HepG2 (cell line): Measurements from ENCODE around the gene CAPN7. TPM values are rescaled to one million over a fixed set of nuclear protein-coding genes. Genes with fewer than 3 reads are reported as not detected.

ENCODE experiments used
- ATM ChIP-seq: fragments of 450-650 bp; IDR thresholded peaks from 2 replicates; pipeline ENCODE4 v1.7.1; 2017; ENCODE audit warnings: mild to moderate bottlenecking, borderline replicate concordance
- CAMTA2 ChIP-seq: sonication (generic); formaldehyde crosslinking; IDR thresholded peaks from 2 replicates; pipeline ENCODE4 v1.4.0; 2020; ENCODE audit warnings: mild to moderate bottlenecking, missing genetic modification reagents, borderline replicate concordance
- CREB1 ChIP-seq, 2 experiments: fragments of 450-650 bp in 1 of 2; IDR thresholded peaks; 2 replicates each; pipeline ENCODE4 v1.6.1; 2016 to 2017; ENCODE audit warnings: control low read depth in 1 of 2, mild to moderate bottlenecking in 1 of 2, missing compliant biosample characterization in 1 of 2, missing genetic modification characterization in 1 of 2
- FLYWCH1 ChIP-seq: sonication (generic); formaldehyde crosslinking; IDR thresholded peaks from 2 replicates; pipeline ENCODE4 v1.8.1; 2023; ENCODE audit warnings: mild to moderate bottlenecking, missing genetic modification reagents
- NCOA5 ChIP-seq: sonication (generic); formaldehyde crosslinking; IDR thresholded peaks from 2 replicates; pipeline ENCODE4 v1.4.0; 2020; ENCODE audit warnings: missing genetic modification reagents
- NFKB2 ChIP-seq: sonication (generic); formaldehyde crosslinking; IDR thresholded peaks from 2 replicates; pipeline ENCODE4 v1.4.0; 2020; ENCODE audit warnings: missing genetic modification reagents, borderline replicate concordance
- SMAD1 ChIP-seq: sonication (generic); formaldehyde crosslinking; IDR thresholded peaks from 2 replicates; pipeline ENCODE4 v1.4.0; 2020; ENCODE audit warnings: missing genetic modification reagents, low read depth, mild to moderate bottlenecking, borderline replicate concordance
- U2AF1 ChIP-seq: fragments of 200-400 bp; formaldehyde crosslinking; optimal IDR thresholded peaks from 2 replicates; pipeline ENCODE3; 2017; ENCODE audit warnings: mild to moderate bottlenecking, low read depth, low read length
- ZFY ChIP-seq: sonication (generic); formaldehyde crosslinking; IDR thresholded peaks from 2 replicates; pipeline ENCODE4 v1.4.0; 2020; ENCODE audit warnings: missing genetic modification reagents
- ZNF263 ChIP-seq: sonication (generic); formaldehyde crosslinking; IDR thresholded peaks from 2 replicates; pipeline ENCODE4 v1.4.0; 2020; ENCODE audit warnings: missing genetic modification reagents
- ZNF564 ChIP-seq: sonication (generic); formaldehyde crosslinking; IDR thresholded peaks from 2 replicates; pipeline ENCODE4 v1.8.1; 2023; ENCODE audit warnings: mild to moderate bottlenecking, missing genetic modification reagents
- ZNF775 ChIP-seq: sonication (generic); formaldehyde crosslinking; IDR thresholded peaks from 2 replicates; pipeline ENCODE4 v1.4.0; 2020; ENCODE audit warnings: missing genetic modification reagents, mild to moderate bottlenecking, moderate library complexity, borderline replicate concordance
- polyA plus RNA-seq, 8 experiments: library from polyadenylated mRNA; depleted of rRNA in 3 of 8; stranded (reverse) in 7 of 8; unstranded in 1 of 8; fragments of >200 nt; fragmentation: Illumina TruSeq in 4 of 8; extraction: Trizol in 4 of 8; gene quantifications; 2 replicates each; pipeline versions ENCODE4 v1.2.1 to v1.2.3, GENCODE V29; 2011 to 2016; ENCODE audit warnings: low read depth in 4 of 8, missing spikeins in 1 of 8, mixed read lengths in 1 of 8; ENCODE audit not compliant: insufficient read depth in 1 of 8
- total RNA-seq, 5 experiments: library from RNA; depleted of rRNA; stranded (reverse); fragments of >200 nt; fragmentation: Illumina TruSeq; extraction: Trizol; gene quantifications; 2 replicates each; pipeline ENCODE4 v1.2.3, GENCODE V29; 2016; ENCODE audit warnings: low read depth in 1 of 5
- TF ChIP-seq, protein P1 (sequence below): sonication (generic); formaldehyde crosslinking; IDR thresholded peaks from 2 replicates; pipeline ENCODE4 v1.4.0; 2020; ENCODE audit warnings: mild to moderate bottlenecking, missing genetic modification reagents, borderline replicate concordance
- TF ChIP-seq, protein P2 (sequence below): sonication (generic); formaldehyde crosslinking; IDR thresholded peaks from 2 replicates; pipeline ENCODE4 v1.9.0; 2021; ENCODE audit warnings: missing genetic modification reagents, borderline replicate concordance
- TF ChIP-seq, protein P3 (sequence below): sonication (generic); formaldehyde crosslinking; IDR thresholded peaks from 2 replicates; pipeline ENCODE4 v1.4.0; 2020; ENCODE audit warnings: mild to moderate bottlenecking, missing genetic modification reagents

The CAPN7 gene
- total and polyA plus RNA-seq, 2 of the 13 experiments (the other 11 are each of a cell fraction or from before 2014, with no cell fraction given) = 16.7 to 36.8 TPM

DNA sequence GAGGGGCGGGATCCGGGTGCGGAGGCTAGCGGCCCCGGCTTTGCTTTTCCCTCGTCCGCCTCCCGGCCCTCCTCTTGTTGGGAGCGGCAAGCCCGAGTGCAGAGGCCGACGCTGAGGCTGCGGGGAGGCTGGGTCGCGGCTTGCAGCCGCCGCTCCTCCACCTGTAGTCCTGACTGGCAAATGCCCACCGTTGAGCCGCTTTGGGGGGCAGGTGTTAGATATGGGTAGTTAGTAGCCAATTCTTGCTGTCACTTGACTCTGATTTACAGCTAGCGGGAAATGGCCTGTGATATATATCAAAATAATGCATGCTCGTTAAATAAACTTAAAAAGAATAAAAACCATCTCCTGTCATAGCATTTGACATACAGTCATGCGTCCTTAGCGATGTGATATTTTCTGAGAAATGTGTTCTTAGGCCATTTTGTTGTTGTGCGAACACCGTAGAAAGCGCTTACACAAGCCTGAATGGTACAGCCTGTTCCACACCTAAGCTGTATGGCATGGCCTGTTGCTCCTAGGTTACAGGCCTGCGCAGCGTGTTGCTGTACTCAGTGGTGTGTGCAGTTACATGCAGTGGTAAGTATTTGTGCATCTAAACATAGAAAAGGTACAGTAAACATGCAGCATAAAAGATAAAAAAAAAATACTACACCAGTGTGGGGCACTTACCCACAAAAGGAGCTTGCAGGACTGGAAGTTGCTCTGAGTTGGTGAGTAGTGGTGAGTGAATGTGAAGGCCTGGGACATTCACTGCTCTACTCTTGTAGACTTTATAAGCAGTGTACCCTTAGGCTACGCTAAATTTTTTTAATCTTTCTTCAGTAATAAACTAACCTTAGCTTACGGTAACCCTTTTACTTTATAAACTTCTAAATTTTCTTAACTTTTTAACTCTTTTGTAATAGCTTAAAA lies 873 bp downstream of the CAPN7 start (continued):
- TF ChIP-seq, protein P1, sequence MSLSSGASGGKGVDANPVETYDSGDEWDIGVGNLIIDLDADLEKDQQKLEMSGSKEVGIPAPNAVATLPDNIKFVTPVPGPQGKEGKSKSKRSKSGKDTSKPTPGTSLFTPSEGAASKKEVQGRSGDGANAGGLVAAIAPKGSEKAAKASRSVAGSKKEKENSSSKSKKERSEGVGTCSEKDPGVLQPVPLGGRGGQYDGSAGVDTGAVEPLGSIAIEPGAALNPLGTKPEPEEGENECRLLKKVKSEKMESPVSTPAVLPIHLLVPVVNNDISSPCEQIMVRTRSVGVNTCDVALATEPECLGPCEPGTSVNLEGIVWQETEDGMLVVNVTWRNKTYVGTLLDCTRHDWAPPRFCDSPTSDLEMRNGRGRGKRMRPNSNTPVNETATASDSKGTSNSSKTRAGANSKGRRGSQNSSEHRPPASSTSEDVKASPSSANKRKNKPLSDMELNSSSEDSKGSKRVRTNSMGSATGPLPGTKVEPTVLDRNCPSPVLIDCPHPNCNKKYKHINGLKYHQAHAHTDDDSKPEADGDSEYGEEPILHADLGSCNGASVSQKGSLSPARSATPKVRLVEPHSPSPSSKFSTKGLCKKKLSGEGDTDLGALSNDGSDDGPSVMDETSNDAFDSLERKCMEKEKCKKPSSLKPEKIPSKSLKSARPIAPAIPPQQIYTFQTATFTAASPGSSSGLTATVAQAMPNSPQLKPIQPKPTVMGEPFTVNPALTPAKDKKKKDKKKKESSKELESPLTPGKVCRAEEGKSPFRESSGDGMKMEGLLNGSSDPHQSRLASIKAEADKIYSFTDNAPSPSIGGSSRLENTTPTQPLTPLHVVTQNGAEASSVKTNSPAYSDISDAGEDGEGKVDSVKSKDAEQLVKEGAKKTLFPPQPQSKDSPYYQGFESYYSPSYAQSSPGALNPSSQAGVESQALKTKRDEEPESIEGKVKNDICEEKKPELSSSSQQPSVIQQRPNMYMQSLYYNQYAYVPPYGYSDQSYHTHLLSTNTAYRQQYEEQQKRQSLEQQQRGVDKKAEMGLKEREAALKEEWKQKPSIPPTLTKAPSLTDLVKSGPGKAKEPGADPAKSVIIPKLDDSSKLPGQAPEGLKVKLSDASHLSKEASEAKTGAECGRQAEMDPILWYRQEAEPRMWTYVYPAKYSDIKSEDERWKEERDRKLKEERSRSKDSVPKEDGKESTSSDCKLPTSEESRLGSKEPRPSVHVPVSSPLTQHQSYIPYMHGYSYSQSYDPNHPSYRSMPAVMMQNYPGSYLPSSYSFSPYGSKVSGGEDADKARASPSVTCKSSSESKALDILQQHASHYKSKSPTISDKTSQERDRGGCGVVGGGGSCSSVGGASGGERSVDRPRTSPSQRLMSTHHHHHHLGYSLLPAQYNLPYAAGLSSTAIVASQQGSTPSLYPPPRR (CRISPR knock-in tag) = peak; percentile 0; the same call in 1 of the 2 replicates
- TF ChIP-seq NFKB2 (CRISPR knock-in tag) = no peak
- TF ChIP-seq ZFY (CRISPR knock-in tag) = peak; percentile 2; the same call in 1 of the 2 replicates
- TF ChIP-seq, protein P2, sequence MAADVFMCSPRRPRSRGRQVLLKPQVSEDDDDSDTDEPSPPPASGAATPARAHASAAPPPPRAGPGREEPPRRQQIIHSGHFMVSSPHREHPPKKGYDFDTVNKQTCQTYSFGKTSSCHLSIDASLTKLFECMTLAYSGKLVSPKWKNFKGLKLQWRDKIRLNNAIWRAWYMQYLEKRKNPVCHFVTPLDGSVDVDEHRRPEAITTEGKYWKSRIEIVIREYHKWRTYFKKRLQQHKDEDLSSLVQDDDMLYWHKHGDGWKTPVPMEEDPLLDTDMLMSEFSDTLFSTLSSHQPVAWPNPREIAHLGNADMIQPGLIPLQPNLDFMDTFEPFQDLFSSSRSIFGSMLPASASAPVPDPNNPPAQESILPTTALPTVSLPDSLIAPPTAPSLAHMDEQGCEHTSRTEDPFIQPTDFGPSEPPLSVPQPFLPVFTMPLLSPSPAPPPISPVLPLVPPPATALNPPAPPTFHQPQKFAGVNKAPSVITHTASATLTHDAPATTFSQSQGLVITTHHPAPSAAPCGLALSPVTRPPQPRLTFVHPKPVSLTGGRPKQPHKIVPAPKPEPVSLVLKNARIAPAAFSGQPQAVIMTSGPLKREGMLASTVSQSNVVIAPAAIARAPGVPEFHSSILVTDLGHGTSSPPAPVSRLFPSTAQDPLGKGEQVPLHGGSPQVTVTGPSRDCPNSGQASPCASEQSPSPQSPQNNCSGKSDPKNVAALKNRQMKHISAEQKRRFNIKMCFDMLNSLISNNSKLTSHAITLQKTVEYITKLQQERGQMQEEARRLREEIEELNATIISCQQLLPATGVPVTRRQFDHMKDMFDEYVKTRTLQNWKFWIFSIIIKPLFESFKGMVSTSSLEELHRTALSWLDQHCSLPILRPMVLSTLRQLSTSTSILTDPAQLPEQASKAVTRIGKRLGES (CRISPR knock-in tag) = no peak
- TF ChIP-seq CAMTA2 (CRISPR knock-in tag) = 0 out of 2 replicates have a peak, but pooled peaks have one; percentile 48
- TF ChIP-seq NCOA5 = no peak
- peak; percentile 72; the same call in 1 of the 2 replicates for TF ChIP-seq ZNF564 (CRISPR knock-in tag)
- no peak for TF ChIP-seq CREB1 (IDR thresholded peaks at IDR 0.05)
- no peak for TF ChIP-seq CREB1 (CRISPR knock-in tag; IDR thresholded peaks at IDR 0.05)
- TF ChIP-seq, protein P3, sequence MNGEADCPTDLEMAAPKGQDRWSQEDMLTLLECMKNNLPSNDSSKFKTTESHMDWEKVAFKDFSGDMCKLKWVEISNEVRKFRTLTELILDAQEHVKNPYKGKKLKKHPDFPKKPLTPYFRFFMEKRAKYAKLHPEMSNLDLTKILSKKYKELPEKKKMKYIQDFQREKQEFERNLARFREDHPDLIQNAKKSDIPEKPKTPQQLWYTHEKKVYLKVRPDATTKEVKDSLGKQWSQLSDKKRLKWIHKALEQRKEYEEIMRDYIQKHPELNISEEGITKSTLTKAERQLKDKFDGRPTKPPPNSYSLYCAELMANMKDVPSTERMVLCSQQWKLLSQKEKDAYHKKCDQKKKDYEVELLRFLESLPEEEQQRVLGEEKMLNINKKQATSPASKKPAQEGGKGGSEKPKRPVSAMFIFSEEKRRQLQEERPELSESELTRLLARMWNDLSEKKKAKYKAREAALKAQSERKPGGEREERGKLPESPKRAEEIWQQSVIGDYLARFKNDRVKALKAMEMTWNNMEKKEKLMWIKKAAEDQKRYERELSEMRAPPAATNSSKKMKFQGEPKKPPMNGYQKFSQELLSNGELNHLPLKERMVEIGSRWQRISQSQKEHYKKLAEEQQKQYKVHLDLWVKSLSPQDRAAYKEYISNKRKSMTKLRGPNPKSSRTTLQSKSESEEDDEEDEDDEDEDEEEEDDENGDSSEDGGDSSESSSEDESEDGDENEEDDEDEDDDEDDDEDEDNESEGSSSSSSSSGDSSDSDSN (CRISPR knock-in tag) = peak; percentile 84
- TF ChIP-seq ATM = no peak
- 0 out of 2 replicates have a peak, but pooled peaks have one; percentile 3 for TF ChIP-seq ZNF263 (CRISPR knock-in tag)
- no peak for TF ChIP-seq SMAD1
- TF ChIP-seq FLYWCH1 (CRISPR knock-in tag) = no peak
- TF ChIP-seq U2AF1 = peak; percentile 17
- TF ChIP-seq ZNF775 (CRISPR knock-in tag) = no peak
